Stromal cell of bone marrow (primary cell): Measurements from ENCODE around the gene H6PD.

Experiments
- DNase-seq: peaks from one replicate; pipeline ENCODE4 v3.0.0-alpha.2; 2012; ENCODE audit warnings: low read depth

H6PD gene, protein sequence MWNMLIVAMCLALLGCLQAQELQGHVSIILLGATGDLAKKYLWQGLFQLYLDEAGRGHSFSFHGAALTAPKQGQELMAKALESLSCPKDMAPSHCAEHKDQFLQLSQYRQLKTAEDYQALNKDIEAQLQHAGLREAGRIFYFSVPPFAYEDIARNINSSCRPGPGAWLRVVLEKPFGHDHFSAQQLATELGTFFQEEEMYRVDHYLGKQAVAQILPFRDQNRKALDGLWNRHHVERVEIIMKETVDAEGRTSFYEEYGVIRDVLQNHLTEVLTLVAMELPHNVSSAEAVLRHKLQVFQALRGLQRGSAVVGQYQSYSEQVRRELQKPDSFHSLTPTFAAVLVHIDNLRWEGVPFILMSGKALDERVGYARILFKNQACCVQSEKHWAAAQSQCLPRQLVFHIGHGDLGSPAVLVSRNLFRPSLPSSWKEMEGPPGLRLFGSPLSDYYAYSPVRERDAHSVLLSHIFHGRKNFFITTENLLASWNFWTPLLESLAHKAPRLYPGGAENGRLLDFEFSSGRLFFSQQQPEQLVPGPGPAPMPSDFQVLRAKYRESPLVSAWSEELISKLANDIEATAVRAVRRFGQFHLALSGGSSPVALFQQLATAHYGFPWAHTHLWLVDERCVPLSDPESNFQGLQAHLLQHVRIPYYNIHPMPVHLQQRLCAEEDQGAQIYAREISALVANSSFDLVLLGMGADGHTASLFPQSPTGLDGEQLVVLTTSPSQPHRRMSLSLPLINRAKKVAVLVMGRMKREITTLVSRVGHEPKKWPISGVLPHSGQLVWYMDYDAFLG

GRCh38 chr1:9234223-9235095 lies at the start of gene H6PD:
TSS of gene H6PD (plus strand) at chr1:9234774. CDS start at chr1:9244935, 10,161 bp downstream.
- DNase-seq = peak; percentile 44

DNA sequence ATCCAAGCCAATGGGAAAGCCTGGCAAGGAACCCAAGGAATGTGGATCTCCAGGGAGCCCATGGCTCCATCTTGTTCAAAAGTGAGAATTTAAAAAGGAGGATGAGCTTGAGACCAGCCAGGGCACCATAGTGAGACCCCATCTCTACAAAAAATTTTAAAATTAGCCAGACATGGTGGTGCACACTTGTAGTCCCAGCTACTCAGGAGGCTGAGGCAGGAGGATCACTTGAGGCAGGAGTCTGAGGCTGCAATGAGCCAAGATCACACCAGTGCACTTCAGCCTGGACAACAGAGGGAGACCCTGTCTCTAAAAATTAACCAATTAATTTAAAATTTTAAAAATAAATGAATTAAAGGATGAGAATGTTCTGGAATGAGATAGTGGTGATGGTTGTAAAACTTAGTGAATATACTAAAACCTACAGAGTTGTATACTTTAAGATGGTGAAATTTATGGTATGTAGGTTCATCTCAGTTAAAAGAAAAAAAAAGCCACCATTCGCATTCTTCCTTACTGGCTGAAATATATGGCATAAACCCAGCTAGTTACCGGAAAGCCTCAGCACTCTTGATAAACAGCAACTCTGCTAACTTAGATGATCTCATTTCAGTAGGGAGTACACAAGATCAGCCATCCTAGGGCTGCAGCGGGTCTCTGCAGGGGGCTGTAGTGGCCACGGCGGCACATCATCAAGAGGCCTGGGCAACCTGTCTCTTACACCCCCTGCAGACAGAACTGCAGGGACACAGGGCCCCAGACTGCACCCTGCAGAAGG lies 48.3 kb upstream of the H6PD start:
- no peak for DNase-seq

DNA sequence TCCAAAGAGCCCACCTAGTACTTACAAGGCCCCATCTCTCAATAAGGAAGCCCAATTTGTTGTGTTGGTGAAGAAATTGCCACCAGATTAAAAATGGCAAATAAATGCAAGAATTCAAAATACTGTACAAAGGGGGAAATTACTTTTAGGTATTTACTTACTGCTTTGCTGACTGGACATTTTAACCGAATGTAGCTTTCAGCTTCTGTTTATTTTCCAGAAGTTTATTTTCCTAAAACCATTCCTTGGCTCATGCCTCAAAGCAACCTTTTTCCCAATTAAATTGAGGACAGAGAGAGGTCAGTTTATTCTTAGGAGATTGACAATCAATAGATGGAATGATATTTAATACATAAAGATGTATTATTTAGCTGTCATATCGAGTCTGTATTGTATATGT lies 47.6 kb upstream of the H6PD start:
- DNase-seq = no peak

DNA sequence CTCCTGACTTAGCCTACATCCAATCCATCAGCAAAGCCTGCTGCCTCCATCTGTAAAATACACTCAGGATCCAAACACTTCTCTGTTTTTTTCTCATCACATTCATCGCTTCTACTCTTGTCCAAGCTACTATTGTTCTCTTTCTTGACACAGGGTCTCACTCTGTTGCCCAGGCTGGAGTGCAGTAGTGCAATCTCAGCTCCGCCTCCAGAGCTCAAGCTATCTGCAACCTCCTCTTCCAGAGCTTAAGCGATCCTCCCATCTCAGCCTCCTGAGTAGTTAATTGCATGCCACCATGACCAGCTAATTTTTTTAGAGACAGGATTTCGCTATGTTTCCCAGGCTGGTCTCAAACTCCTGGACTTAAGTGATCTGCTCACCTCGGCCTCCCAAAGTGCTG lies 44.3 kb upstream of the H6PD start:
- no peak for DNase-seq

DNA sequence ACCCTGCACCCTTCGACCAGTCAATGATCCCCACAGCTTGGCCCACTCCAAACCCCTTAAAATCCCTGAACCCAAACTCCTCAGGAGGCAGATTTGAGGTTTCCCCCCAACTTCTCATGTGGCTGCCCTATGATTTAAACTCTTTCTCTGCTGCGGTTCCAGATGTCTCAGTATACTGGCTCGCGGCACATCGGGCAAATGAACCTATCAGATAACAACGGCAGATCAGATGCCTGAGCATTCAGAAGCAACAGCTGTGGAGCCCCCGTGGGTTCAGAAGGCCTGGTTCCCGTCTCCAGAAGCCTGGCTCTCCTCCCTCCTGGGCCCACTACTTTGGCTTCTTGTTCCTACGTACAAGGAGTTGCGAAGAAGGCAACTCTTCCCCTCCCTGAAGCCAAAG lies 43.3 kb upstream of the H6PD start:
- DNase-seq = no peak

DNA sequence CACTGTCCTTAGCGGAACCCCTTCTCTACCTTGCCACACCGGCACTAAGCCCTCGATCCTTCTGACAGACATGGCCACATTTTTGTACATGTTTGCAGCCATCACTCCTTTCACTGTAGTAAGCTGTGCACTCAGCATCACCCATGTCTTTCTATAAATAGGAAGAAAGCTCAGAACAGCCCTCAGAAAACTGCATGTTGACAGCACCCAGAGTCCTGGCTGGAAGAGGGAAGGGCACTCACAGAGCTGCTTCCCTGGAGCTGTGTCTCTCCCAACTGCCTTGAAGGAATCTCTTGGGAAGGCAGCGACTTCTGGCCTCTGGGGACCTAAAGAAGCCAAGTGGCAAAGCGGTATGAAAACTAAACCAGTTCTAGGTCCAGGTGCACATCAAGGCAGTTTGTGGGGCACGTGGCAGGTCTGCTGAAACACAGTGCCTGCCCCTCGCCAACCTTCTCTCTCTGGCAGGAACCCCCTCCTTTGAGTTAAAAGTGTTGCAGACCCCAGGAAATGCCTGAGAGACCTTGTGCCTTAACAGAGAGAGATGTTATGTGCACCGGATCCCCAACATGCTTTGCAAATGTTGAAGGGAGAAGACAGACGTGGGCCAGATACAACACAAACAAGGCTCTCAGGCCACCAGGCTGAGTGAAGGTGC lies 41.9 kb upstream of the H6PD start:
- DNase-seq = no peak

DNA sequence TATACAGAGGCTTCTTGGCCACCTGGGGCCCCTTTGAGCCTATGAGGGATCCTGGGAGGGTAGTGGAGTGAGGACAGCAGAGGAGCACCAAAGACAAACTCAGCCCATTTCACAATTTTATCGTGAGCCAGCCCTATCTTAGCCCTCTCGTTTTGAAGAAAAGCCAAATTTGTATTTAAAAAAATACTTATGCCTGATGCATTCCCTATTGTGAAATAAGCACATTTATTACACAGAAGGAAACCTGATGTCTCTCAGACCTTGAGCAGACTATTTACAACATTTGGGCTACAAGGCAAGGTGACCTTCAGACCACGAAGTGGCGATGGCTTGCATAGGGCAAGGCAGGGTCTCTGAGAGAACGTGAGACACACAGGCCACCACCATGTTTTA lies 41.3 kb upstream of the H6PD start:
- no peak for DNase-seq

DNA sequence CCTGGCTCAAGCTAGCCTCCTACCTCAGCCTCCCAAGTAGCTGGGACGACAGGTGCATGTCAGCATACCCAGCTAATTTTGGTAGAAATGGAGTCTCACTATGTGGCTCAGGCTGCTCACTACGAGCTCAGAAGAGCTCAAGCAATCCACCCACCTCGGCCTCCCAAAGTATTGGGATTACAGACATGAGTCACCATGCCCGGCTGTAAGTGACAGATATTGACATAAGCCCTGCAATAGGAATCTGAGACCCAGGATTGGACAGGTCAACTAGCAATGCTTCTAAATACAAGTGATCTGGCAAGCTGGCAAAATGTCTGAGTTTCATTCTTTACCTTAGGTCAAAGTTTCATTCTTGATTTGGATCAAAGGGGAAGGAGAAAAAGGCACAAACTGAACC lies 40.5 kb upstream of the H6PD start:
- no peak for DNase-seq

- no peak for DNase-seq
Measured at GRCh38 chr1:9195651-9196050, 38.9 kb upstream of the H6PD start.

DNA sequence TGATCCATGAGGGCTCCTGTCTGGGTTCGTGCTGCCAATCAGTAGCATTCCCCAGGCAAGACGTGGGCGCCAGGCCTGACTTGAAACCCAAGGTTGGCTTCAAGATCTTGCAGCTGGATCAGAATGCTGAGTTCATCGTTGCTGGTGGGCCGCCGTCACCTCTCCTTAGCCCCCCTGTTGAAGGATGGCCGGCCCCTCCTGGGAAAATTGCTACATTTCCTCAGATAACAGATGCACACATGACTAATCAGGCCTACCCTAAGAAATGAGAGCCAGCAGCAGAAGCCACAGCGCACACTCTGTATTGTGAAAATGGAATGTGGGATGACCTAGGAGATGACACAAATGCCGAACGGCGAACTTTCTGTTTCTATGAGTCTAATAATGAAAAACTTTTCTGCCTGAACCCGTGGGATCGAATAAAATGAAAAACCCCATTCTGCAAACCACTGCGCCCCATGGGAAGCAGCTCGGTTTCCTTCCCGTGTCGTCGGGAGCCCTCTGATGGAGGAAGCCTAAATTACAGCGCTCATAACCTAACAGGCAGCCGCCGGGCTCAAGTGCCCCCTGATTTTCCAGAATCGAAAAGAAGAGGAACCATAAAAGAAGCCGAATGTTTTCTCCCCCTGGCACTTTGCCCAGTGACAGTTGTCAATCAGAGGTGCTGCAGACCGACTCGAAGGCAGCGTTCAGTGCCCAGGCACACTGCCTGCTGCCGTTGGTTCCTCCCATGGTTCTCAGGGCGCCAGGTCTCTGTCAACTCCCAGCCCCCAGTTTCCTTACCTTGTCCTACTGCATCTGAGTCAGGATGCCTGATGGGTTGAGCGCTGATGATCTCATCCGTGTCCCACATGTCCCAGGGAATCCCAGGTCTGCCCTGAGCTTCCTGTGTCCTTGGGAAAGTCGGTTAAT lies 38.2 kb upstream of the H6PD start:
- peak; percentile 88 for DNase-seq

DNA sequence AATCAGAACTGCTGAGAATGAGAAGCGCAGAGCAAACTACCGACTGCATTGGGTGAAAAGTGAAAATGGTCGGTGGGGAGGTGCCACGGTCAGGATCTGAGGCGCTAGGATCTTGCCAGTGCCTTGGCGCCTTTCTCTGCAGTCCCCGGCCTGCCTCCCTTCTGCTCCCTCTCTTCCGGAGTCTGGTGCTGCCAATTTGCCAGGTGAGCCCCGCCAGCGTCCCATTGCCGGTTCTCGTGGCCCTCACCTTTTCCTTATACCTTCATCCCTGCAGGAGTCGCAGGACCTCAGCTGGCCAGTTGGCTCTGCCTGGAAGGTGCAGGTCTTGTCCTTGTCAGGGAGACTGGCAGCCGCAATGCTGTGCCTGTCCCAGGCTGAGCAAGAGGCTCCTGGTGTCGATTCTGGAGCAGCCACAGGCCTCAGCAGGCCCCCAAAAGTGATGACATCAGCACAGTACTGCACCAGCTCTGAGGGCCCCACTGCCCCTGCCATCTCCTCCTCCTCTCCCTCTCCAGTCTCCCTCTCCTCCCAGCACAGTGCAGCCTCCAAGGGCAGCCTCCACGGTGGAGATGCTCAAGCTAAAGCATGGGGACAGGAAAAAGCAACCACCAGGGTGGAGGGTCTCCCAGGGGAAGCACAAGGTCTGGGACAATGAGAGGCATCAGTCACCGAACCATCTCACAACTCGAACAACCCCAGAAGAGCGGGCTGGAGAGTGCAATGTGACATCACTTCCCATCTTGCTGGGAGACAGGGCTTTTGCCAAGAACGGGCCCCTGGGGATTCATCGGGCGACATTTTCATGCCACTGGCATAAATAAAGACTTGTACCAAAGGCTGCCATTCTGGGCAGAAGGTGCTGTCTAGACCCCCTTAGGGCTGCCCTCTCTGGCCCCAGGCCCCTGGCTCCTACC lies 37.1 kb upstream of the H6PD start:
- DNase-seq = no peak

DNA sequence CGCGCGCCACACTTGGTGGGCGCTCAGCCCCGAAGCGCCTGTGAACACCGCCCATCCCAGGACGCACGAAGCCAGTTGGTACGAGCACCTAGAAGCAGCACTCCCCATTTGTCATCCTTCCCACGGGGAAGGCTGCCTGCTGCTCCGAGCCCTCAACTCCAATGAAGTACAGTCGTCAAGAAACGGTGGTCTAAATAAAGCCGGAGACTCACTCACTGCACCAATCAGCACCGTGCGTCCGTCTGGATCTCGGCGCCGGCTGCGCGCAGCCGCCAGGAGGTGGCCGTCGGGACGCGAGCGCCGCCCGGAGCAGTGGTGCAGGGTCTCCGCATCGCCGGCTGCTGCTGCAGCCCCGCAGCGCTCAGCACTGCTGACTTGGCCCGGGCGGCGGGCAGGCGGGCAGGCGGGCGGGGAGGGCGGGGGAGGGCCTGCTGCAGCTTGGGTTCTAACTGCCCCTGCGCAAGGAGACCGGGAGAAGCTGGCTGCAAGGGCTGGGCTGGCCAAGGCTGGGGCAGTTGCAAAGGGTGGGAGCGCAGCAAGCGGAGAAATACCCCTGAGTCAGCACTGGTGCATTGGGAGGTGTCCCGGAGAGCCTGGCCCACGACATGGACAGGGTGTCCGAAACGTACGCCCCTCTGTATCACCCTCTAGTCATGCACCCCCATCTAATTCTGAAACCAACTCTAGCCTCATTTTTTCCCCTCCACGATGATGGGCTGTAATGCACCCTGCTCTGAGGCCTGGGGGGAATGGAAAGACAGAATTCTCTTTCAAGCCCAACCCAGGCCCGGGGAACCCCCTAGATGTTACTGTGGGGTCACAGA lies 35.8 kb upstream of the H6PD start:
- DNase-seq = no peak

DNA sequence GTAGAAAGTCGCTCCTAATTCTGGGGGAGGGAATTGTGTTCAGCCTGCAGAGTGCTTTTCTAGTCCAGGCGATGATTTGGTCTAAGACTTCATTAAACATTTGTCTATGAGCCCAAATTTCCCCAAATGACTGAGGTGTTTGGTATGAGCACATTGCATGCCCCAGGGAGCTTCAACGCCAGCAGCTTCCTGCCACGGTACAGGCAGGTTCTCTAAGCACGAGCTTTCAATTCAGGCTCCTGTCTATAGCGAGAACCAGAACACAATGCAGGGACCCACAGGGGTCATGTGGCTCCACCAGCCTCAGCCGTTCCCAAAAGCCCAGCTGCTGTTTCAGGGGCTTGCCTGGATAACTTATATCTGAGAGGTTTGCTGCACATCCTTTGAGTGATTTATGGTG lies 34.1 kb upstream of the H6PD start:
- no peak for DNase-seq

DNA sequence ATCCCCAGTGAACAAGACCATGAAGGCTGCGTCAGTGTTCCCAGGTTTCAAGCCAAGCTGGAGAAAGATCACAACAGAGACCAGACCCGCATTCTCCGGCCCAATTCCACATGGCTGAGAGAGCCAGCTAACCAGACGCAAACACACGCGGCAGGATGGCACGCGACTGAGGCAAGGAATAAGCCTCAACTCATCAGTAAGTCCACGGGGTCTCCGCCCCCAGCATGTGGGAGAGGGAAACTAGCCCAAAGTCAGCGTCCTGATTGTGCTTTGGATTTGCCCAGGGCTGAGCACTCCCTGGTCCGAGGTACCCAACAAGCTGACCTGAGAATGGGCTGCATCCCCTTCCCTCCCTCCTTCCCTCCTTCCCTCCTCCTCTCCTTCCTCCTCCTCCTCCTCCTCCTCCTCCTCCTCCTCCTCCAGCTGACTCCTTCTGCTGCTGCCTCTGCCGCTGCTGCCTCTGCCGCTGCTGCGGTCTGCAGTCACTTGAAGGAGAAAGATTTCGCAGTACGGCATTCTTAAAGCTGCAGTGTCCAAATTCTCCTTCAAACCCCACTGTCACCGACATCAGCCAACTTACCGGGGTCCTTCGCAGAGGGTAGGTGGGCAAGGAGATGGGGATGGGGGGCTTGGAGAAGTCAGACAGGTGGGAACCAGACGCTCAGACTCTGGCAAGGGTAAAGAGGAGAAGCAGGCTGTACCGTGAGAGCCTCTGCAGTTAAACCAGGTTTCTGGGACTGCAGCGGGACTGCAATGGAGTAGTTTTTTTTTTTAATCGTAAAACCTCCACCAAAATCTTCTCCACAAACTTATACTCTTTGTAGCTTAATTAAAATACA lies 33.0 kb upstream of the H6PD start:
- DNase-seq = peak; percentile 70

DNA sequence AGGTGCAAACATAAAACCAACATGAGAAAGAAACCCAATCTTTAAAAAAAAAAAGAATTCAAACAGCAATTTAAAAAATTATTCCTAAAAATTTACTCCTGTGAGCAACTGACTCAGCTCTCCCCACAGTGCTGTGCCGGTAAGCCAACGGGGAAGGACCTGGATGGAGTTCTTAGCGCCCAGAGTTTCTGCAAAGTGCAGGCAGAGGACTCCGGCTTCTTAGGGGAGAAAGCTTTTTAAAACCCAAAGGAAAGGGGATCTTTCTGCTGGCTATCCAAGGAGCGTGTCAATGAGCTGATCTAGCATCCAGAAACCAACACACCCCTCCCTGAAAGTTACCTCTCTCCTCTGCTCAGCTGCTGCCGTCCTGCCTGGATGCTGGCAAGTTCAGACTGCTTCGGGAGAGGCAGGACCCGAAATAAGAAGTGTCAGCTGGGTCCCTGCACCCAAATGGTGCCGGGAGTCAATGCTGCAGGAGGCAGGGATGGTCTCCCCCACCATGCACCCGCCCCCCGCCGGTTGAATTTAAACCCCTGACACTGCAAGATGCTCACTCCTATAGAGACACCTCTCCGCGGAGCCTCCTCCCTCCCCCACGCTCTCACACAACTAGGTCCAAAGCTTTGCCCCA lies 32.2 kb upstream of the H6PD start:
- DNase-seq = no peak

GRCh38 chr1:9203511-9203982 lies 31.0 kb upstream of the H6PD start:
- DNase-seq = no peak
